Prostate gland (tissue), 2 donors: Measurements from ENCODE around the gene PTGER3. TPM values are rescaled to one million over a fixed set of nuclear protein-coding genes. Genes with fewer than 3 reads are reported as not detected.

ENCODE experiments used
- DNase-seq: peaks from one replicate; pipeline ENCODE4 v3.0.0-alpha.2; 2019; ENCODE audit warnings: low spot score
- H3K27ac ChIP-seq, 2 donors: fragments of 200-600 bp; sonication (generic); 2 replicates each; pipeline ENCODE4 v1.5.1; 2017 to 2019
- H3K27me3 ChIP-seq: fragments of 200-600 bp; sonication (generic); replicated peaks from 2 replicates; pipeline ENCODE4 v1.5.1; 2019; ENCODE audit not compliant: insufficient read depth
- H3K36me3 ChIP-seq, 2 donors: fragments of 200-600 bp; sonication (generic); 1 replicate in 1 of 2; 2 replicates in 1 of 2; pipeline versions ENCODE4 v1.5.1 to v1.8.1; 2017 to 2019
- H3K4me1 ChIP-seq: fragments of 200-600 bp; sonication (generic); replicated peaks from 2 replicates; pipeline ENCODE4 v1.5.1; 2019
- H3K4me3 ChIP-seq, 2 donors: fragments of 200-600 bp; sonication (generic); 2 replicates each; pipeline ENCODE4 v1.5.1; 2017 to 2019
- H3K9me3 ChIP-seq: fragments of 200-600 bp; sonication (generic); 2 replicates; pipeline ENCODE4 v1.5.1; 2017
- POLR2A ChIP-seq: fragments of 450-650 bp; IDR thresholded peaks from one replicate; pipeline ENCODE4 v1.6.1; 2016; ENCODE audit warnings: antibody characterized with exemption, mild to moderate bottlenecking
- POLR2AphosphoS5 ChIP-seq: sonication (generic); formaldehyde crosslinking; IDR thresholded peaks from one replicate; pipeline ENCODE4 v1.6.1; 2017; ENCODE audit warnings: antibody characterized with exemption
- WGBS: methylation state at CpG from one replicate; pipeline ENCODE4 v1.1.5; 2018; 5-methylcytosine and 5-hydroxymethylcytosine counted together
- intact Hi-C: fragments of 100-400 bp; cut with DNase I; formaldehyde crosslinking; loops from one replicate; pipeline ENCODE4 v1.14.2; 2022
- total RNA-seq, 2 donors: library from RNA; depleted of rRNA; stranded (reverse); fragments of >200 nt; gene quantifications; one replicate each; pipeline ENCODE4 v1.1.0, GENCODE V29; 2016
- TF ChIP-seq, protein P1 (sequence below), 4 experiments: fragments of 200-600 bp in 2 of 4; fragments of 450-650 bp in 2 of 4; sonication (generic) in 2 of 4; IDR thresholded peaks; 1 replicate in 3 of 4; 2 replicates in 1 of 4; pipeline ENCODE4 v1.5.1; 2016 to 2019; ENCODE audit warnings: antibody characterized with exemption in 4 of 4, mild to moderate bottlenecking in 2 of 4, moderate library complexity in 2 of 4

The PTGER3 gene
- total RNA-seq, 2 donors from 2014 or later: 3.6 to 4.0 TPM

DNA sequence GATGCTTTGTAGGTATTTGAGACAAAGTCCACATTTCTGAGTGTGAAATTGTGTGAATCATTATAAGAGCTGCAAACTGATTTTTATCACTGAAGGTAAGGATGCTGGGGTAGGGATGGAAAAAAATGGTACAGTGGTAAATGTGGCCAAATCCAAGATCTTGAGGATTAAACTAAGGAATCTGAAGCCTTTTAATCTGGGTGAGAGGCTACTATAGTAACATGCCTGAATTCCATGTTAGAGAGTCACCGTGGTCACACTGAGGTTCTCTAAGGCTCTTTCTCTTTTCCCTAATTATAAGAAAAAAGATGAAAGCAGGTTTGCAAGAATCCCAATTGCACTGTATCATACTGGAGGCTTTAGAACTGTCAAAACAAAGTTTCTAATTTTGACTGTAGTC is 17.6 kb downstream of the PTGER3 start:
- no peak overlapping the region for H3K27ac ChIP-seq

GRCh38 chr1:71028981-71029380 is 18.6 kb downstream of the PTGER3 start:
- Histone ChIP-seq H3K36me3 (no peaks in the 10 kb centered on the region), H3K4me3 (no peak overlapping the region), H3K4me1 (no peaks in the 10 kb centered on the region), H3K9me3 (no peaks in the 10 kb centered on the region), H3K27ac (no peak overlapping the region), H3K27me3 (no peaks in the 10 kb centered on the region)
- intact Hi-C loops: no loop called here
- TF ChIP-seq, protein P1, sequence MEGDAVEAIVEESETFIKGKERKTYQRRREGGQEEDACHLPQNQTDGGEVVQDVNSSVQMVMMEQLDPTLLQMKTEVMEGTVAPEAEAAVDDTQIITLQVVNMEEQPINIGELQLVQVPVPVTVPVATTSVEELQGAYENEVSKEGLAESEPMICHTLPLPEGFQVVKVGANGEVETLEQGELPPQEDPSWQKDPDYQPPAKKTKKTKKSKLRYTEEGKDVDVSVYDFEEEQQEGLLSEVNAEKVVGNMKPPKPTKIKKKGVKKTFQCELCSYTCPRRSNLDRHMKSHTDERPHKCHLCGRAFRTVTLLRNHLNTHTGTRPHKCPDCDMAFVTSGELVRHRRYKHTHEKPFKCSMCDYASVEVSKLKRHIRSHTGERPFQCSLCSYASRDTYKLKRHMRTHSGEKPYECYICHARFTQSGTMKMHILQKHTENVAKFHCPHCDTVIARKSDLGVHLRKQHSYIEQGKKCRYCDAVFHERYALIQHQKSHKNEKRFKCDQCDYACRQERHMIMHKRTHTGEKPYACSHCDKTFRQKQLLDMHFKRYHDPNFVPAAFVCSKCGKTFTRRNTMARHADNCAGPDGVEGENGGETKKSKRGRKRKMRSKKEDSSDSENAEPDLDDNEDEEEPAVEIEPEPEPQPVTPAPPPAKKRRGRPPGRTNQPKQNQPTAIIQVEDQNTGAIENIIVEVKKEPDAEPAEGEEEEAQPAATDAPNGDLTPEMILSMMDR (IDR thresholded peaks at IDR 0.05): no peak
- TF ChIP-seq POLR2A (no peak), POLR2AphosphoS5 (no peak)
- WGBS: 72% methylated on average over 1 of the region's 1 CpG
- no peak for DNase-seq

More for the DNA sequence above, 17.6 kb downstream of the PTGER3 start:
- TF ChIP-seq POLR2AphosphoS5 (no peak), POLR2A (no peak)
- TF ChIP-seq, protein P1 (IDR thresholded peaks at IDR 0.05): no peak
- Histone ChIP-seq H3K4me1 (no peaks in the 10 kb centered on the region), H3K36me3 (no peaks in the 10 kb centered on the region), H3K27me3 (no peaks in the 10 kb centered on the region), H3K4me3 (no peak overlapping the region), H3K9me3 (no peaks in the 10 kb centered on the region)
- WGBS: 34% methylated on average over 1 of the region's 1 CpG
- intact Hi-C loops: no loop called here
- DNase-seq: no peak

- Histone ChIP-seq H3K4me3 (no peak overlapping the region), H3K9me3 (no peaks in the 10 kb centered on the region), H3K27ac (no peak overlapping the region), H3K4me1 (no peaks in the 10 kb centered on the region), H3K27me3 (no peaks in the 10 kb centered on the region), H3K36me3 (no peaks in the 10 kb centered on the region)
- no peak for DNase-seq
- 88% methylated on average over 7 of the region's 7 CpGs for WGBS
- TF ChIP-seq POLR2A (no peak), POLR2AphosphoS5 (no peak)
- TF ChIP-seq, protein P1 (IDR thresholded peaks at IDR 0.05): no peak
- intact Hi-C loops: no loop called here
Observed at GRCh38 chr1:71027991-71028390, 19.6 kb downstream of the PTGER3 start.

GRCh38 chr1:71026093-71026492 is 21.5 kb downstream of the PTGER3 start:
- Histone ChIP-seq H3K27ac (no peak overlapping the region), H3K36me3 (no peaks in the 10 kb centered on the region), H3K9me3 (no peaks in the 10 kb centered on the region), H3K4me3 (no peak overlapping the region), H3K27me3 (no peaks in the 10 kb centered on the region), H3K4me1 (no peaks in the 10 kb centered on the region)
- WGBS: 88% methylated on average over 4 of the region's 4 CpGs
- intact Hi-C loops: no loop called here
- no peak for DNase-seq
- no peak for TF ChIP-seq POLR2AphosphoS5
- no peak for TF ChIP-seq POLR2A
- TF ChIP-seq, protein P1 (IDR thresholded peaks at IDR 0.05): no peak

DNA sequence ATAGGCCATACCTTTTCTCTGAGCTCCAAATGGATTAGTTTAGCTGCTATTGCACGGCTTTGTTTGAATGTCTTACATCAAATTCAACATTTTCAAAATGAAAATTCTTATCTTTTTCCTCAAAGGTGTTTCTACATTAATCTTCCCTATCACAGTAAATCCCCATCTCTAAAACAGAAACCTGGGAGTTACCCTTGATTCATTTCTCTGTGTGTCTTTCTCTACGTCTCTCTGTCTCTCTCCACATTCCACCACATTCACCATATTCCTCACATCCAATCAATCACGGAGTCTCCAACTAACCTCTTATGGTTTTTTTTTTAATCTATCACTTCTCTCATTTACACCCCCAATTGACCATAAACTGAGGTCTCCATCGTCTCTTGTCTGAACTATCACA is 24.1 kb downstream of the PTGER3 start:
- H3K9me3 ChIP-seq: no peaks in the 10 kb centered on the region
- no peak for DNase-seq
- no peaks in the 10 kb centered on the region for H3K36me3 ChIP-seq
- H3K4me1 ChIP-seq: no peaks in the 10 kb centered on the region
- no peaks in the 10 kb centered on the region for H3K27me3 ChIP-seq
- intact Hi-C loops: no loop called here
- WGBS: 71% methylated on average over 4 of the region's 4 CpGs
- no peak overlapping the region for H3K27ac ChIP-seq
- TF ChIP-seq POLR2A: no peak
- no peak for TF ChIP-seq POLR2AphosphoS5
- TF ChIP-seq, protein P1 (IDR thresholded peaks at IDR 0.05): no peak
- no peak overlapping the region for H3K4me3 ChIP-seq
